NCI-H2196 treated with DMSO at 0.1 percent for 48 hours (cell line): ENCODE measurements around the gene FRRS1L.
A peak's percentile ranks its signal among the peaks of the same experiment; 100 is the strongest.
"Not testable (repeated sequence)": the region's sequence is repeated elsewhere in the genome, so short reads cannot be mapped to it uniquely, and the experiment has no call there.

Experiments
- DNase-seq: peaks from one replicate; lab custom pipeline; 2025; ENCODE audit not compliant: unreplicated experiment; lab: John Stamatoyannopoulos, UW

FRRS1L gene

GRCh38 chr9:109133533-109133932 lies 33.5 kb downstream of the FRRS1L start:
- DNase-seq, result no peak

- DNase-seq, result no peak
These were observed 34.5 kb downstream of the FRRS1L start for GRCh38 chr9:109132567-109133021.

DNA sequence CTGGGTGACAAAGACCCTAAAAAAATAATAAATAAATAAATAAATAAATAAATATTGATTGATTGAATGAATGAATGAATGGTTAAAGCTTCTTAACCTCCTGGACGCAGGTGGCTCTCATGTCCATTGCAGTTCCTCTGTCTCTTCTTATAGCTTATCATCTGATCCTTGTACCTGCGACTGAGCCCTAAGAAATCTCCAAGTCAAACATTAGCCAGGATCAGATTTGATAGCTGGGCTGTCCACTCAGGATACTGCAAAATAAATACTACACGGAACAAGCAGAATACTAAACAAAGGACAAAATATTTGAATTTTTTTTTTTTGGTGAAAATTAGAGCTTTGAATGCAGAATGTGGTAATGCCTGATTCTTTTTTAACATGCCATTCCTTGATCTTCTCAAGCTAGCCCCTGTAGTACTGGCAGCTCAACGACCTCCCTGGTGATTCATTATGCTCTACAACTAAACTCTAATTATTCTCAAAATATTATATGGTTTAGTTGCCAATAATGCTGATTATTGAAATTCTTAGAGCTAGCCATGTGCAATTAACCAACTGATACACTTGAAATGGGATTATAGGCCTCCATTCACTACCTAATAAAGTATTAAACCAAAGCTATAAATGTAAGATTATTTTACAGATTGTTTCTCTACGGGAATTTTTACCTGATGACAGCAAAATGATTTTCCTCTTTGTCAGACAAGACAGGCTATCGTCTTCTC lies 37.4 kb downstream of the FRRS1L start:
- no peak for DNase-seq

- DNase-seq, result not testable (repeated sequence)
These were observed 40.4 kb downstream of the FRRS1L start for GRCh38 chr9:109126671-109127070.

DNA sequence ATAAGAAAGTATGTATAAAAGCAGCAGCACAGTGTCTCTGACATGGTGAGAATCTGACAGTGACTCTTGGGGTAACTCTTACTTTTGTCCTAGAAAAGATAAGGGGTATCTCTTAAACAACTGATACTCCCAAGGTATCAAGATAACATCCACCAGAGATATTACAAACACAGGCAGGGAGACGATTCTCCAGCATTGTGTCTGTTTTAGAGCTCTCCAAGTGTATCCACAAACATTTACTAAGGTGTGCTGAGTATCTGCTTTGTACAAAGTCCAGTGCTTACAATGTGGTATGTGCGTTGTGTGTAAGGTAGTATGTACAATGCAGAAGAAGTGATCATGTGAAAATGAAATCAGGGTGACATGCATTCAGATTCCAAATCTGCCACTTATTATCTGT lies 42.9 kb downstream of the FRRS1L start:
- DNase-seq, result no peak

GRCh38 chr9:109122726-109123621 lies 44.1 kb downstream of the FRRS1L start:
- DNase-seq, result no peak

- no peak for DNase-seq
These were observed 45.7 kb downstream of the FRRS1L start for GRCh38 chr9:109121232-109121796.

- no peak for DNase-seq
These were observed 46.8 kb downstream of the FRRS1L start for GRCh38 chr9:109120204-109120789.

GRCh38 chr9:109119439-109120203 lies 47.4 kb downstream of the FRRS1L start, which contains the start of gene TMEM245:
TSS of gene TMEM245 (minus strand) at chr9:109119947. CDS start at chr9:109119913, 34 bp downstream.
- peak; percentile 96 for DNase-seq

GRCh38 chr9:109118808-109119438 lies 48.1 kb downstream of the FRRS1L start:
- DNase-seq, result no peak

- DNase-seq, result no peak
These were observed 48.9 kb downstream of the FRRS1L start for GRCh38 chr9:109117856-109118807.

- no peak for DNase-seq
These were observed 51.0 kb downstream of the FRRS1L start for GRCh38 chr9:109115931-109116526.

DNA sequence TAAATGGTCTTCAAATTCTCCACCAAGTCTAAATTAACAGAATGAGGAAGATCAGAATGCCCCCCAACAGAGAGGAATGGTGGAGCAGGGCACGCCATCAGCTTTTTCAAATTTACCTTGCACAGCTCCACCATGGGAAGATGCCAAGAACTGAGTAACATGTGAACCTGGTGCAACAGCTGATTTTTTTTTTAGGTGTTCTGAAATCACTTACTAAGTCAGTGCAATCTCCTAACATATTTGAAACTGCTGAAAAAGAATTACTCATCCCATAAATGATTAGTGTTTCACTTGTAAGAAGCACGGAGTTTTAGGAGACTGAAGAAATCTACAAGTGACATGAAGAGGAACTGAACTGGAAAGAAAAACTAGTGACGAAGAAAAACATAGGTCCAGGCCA lies 52.4 kb downstream of the FRRS1L start:
- DNase-seq, result no peak

- no peak for DNase-seq
These were observed 53.0 kb downstream of the FRRS1L start for GRCh38 chr9:109113892-109114609.

DNA sequence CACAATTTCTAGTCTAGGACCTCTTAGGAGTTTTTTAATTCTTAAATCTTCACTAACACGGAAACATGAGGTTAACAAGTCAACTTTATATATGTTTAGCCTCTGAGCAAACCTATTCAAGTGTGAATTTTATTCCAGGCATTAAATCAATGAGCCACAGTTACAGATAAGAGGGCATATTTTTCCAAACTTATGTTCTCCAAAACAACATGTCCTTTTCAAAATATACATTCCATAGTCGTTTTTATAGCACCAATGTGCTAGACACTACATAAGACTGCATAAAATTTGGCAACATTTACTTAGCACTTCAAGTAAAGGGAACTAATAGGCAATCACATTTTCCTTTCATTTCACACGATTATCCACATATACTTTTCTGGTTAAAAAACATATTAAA lies 53.8 kb downstream of the FRRS1L start:
- DNase-seq, result no peak

DNA sequence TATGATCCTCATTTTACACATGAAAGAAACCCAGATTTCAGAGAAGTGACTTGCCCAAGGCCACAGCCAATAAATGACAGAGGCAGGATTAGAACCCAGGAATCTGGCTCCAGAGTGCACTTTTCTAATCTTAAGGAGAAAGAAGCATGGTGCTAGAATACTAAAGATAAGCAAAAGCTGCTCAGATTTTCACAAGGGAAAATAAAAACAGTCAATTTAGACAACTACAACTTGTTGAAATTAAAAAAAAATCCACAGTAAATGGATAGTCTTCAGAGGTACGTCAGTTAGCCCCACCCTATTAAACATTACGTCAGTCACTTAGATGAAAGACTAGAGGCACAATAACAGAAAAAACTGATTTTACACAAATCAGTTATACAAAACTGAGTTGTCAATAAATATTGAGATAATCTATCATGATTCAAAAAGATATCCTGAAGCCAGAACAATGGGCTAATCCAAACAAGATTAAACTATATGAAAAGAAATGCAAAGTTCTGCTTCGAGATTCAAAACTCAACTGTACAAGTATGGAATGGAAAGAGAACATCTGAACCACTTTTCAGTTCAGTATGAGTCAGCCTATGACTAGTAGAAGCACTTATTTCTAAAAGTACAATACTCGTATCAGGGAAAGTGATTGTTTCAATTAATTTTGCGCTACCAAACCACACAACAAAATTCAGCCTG lies 56.6 kb downstream of the FRRS1L start:
- DNase-seq, result no peak

DNA sequence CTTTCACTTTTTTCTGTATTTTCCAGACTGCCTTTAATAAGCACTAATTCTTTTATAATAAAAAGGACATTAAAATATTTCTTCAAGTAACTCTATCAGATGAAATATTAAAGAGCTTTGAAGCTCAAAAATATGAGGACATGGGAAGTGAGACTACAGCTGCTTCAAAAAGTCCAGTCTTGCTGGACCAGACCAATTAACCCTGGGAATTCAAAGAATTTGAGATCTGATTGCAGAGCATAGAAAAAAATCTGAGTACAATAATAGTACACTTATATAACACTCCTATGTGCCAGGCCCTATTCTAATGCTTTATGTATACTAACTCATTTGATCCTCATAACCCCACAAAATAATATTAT lies 57.1 kb downstream of the FRRS1L start:
- no peak for DNase-seq
